ELF-1 (cell line): Measurements from ENCODE around the gene EFCAB12.

ENCODE experiments used
- DNase-seq: peaks from one replicate; pipeline ENCODE4 v3.0.0-alpha.2; 2016; ENCODE audit warnings: low read depth, low spot score

The EFCAB12 gene

GRCh38 chr3:129428376-129429079 is at the start of gene EFCAB12:
Gene EFCAB12, minus strand, starts transcription at chr3:129428636. Its CDS starts 148 bp downstream, at chr3:129428488.
- DNase-seq = peak; percentile 96

DNA sequence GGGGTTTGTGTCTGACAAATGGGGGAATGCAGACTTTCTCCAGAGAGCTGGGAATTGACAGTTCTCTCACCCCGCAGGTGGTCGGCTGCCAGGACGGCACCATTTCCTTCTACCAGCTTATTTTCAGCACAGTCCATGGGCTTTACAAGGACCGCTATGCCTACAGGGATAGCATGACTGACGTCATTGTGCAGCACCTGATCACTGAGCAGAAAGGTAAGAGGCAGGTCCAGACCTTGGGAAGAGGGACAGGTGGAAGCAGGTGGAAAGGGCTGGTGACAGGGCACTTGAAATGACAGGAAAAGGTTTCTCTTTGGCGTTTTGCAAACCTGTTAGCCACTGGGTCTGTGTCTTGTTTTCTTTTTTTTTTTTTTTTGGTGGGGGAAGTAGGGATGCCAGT is 48.1 kb upstream of the EFCAB12 start:
- DNase-seq = no peak

DNA sequence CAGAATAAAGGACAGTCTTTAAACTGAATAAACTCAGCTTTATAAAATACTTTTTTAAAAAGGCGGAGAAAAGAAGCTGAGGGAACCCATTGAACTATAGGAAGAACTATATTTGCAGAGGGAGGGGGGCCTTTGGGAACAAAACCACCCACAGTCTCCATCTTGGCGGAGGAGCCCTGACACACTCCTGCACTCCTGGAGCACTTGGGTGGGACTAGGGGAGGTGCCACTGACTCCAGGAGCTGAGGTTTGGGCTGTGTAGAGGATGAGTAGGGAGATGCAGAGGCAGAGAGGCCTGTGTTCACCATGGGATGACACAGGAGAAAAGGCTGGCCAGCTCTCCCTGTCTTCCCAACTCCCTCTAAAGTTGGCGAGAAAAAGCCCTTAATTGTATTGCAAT is 47.4 kb upstream of the EFCAB12 start:
- DNase-seq = no peak

GRCh38 chr3:129474984-129475804 is 46.8 kb upstream of the EFCAB12 start:
- DNase-seq = no peak

- no peak for DNase-seq
Measured at GRCh38 chr3:129473769-129474152, 45.3 kb upstream of the EFCAB12 start.

- no peak for DNase-seq
Measured at GRCh38 chr3:129473067-129473768, 44.8 kb upstream of the EFCAB12 start.

DNA sequence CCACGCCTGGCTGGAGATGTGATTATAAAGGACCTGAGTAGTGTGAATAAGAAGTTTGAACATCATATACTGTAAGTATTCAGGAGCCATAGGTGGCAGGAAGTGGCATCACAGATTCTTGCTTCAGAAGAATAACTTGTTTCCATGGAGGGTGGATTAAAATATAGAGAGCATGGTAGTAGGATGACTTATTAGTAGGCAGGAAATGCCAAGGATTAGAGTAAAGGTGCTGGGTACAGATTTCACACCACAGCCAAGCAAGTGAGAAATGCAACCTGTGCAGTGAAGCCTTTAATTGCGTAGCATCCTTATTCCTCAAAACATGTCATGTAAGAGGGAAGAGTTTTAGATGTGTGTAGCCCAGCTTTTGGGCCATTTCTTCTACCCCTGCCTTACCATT is 42.4 kb upstream of the EFCAB12 start:
- DNase-seq = no peak

GRCh38 chr3:129469026-129469425 is 40.6 kb upstream of the EFCAB12 start:
- no peak for DNase-seq

DNA sequence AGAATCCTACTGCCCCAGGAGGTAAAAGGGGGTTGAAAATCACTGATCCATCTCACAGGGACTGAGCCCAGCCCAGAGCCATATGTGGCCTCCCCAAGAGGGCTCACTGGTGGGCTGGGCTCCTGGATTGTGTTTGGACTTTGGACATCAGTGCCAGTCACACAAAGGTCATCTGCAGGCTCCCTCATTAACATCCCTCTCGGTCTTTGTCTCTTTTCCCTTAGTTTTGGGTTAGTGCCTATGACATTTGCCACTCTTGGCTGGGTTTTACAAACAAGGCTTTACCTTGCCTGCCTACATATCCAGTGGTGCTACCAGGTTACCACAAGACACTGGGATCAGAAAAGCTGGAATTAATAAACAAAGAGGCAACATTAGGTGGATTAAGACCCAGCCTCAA is 39.5 kb upstream of the EFCAB12 start:
- no peak for DNase-seq

GRCh38 chr3:129463716-129464115 is 35.3 kb upstream of the EFCAB12 start:
- DNase-seq = no peak

GRCh38 chr3:129463094-129463493 is 34.7 kb upstream of the EFCAB12 start:
- no peak for DNase-seq

GRCh38 chr3:129462361-129462968 is 34.0 kb upstream of the EFCAB12 start:
- DNase-seq = no peak

DNA sequence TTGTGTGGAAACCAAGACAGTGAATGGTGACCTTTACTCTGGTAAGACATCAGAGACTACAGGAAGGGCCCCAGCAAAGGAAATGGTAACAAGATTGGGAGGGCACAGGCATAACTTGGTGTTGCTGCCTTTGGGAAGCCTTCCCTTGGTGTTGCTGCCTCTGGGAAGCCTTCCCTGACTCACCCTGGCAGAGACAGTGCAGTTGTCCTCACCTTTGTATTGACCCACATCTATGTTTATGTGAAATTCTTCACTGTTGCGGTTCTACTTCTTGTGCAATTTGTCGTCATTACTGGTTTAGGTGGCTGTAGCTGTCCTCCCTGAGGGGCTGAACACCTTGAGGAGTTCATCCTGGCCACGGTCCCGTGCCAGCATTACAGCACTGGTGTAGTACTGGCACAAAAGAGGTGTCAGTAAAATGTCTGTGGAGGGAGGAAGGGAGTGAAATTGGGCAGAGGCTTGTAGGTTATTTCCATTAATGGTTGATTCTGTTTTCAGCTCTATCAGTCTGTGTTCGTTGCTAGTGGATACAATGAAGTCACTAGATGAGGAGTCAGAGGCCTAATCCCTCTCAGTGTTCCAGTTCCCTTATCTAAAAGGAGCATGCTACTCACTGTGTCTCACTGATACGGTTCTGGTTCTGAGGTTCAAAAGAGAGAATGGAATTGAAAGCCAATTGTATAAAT is 33.2 kb upstream of the EFCAB12 start:
- DNase-seq = no peak

DNA sequence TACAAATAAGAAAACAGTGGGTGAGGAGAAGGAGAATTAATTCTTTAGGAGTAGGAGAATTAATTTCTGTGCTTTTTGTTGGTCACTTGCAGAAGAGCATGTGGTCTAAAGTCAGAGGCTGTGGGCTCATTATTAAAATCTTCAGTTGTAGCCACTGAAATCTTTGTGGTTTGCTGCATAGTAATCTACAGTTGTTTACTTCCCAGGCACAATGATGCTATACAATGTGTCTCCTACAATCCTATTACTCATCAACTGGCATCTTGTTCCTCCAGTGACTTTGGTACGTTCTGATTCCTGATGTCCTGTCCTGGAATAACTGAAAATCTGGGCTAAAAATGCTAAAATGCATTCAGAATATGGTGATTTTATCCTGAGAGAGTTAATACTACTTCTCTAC is 32.6 kb upstream of the EFCAB12 start:
- no peak for DNase-seq

GRCh38 chr3:129460572-129460971 is 32.1 kb upstream of the EFCAB12 start:
- no peak for DNase-seq

GRCh38 chr3:129460155-129460554 is 31.7 kb upstream of the EFCAB12 start:
- no peak for DNase-seq

DNA sequence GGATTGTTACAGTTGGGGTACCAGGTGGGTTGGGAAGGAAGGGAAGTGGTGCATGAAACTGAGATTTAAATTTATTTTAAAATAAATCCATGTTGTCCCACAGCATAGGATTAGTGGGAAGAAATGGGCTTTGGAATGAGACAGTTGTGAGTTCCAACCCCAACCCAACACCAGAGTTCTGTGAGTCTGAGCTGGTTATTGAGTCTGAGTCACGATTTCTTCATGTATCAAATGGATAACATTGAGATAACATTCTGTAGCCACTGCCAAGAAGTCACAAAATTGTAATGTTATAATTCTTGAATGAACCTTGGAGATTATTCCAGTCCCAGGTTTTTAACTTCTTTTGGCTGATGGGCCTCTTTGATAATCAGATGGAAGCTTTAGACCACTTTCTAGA is 25.3 kb upstream of the EFCAB12 start:
- no peak for DNase-seq

GRCh38 chr3:129449279-129450115 is 21.1 kb upstream of the EFCAB12 start:
- no peak for DNase-seq

DNA sequence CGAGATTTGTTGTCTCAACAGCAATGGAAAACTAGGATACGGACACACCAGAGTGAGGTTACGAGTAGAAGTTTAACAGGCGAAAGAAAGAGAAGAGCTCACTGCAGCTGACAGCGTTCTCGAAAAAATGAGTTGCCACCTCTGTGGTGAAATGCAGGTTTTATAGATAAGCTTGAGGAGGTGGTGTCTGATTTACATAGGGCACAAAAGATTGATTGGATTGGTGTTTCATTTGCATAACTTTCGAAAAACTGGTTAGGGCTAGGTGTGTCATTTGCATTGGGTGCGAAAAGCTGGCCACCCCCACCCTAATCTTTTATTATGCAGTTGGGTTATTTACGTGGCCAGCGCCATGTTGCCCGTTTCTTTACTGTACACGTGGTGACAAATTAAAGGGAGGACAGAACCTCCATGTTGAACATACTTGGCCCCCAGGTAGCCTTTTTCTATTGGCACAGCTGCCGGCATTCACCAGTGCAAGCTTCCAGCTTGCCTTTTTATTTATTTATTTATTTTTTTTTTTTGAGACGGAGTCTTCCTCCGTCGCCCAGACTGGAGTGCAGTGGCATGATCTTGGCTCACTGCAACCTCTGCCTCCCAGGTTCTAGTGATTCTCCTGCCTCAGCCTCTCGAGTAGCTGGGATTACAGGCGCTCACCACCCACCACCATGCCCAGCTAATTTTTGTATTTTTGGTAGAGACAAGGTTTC is 19.9 kb upstream of the EFCAB12 start:
- DNase-seq = peak; percentile 78

- DNase-seq = no peak
Measured at GRCh38 chr3:129446926-129447325, 18.5 kb upstream of the EFCAB12 start.
